ENCODE data around the gene DMGDH. TPM values are rescaled to one million over a fixed set of nuclear protein-coding genes. Genes with fewer than 3 reads are reported as not detected.

DMGDH gene
- total RNA-seq: 1.1 and 2.4 TPM in 2 replicates
- long read RNA-seq, partial matches to known transcripts: 2 of 14 reads
- long read RNA-seq, other reads (novel, unspliced or antisense): 11 of 14 reads

GRCh38 chr5:79069488-79070349 lies at the start of gene DMGDH, which contains the start of gene BHMT2:
Gene DMGDH, minus strand, starts transcription at chr5:79069674. Its CDS starts 54 bp downstream, at chr5:79069620.
Gene BHMT2, plus strand, starts transcription at chr5:79069767. Its CDS starts 16 bp downstream, at chr5:79069783.
- H3K27ac Mint-ChIP-seq (ENCODE audit: unreplicated experiment): no peak within 1 kb of the TSS
- H3K36me3 Mint-ChIP-seq (ENCODE audit: unreplicated experiment): no peaks in the 10 kb centered on the region
- DNase-seq (ENCODE audit: extremely low spot score, unreplicated experiment): no peak
- H3K9me3 Mint-ChIP-seq (ENCODE audit: unreplicated experiment): peaks cover 3% of the 10 kb centered on the region
- H3K4me1 Mint-ChIP-seq (ENCODE audit: unreplicated experiment): no peaks in the 10 kb centered on the region
- no peak within 1 kb of the TSS for H3K4me3 Mint-ChIP-seq (ENCODE audit: unreplicated experiment)
- no peak for TF ChIP-seq CTCF (IDR thresholded peaks at IDR 0.05)
- peaks cover 3% of the 10 kb centered on the region for H3K27me3 Mint-ChIP-seq (ENCODE audit: unreplicated experiment)

GRCh38 chr5:79112703-79113058 lies 43.2 kb upstream of the DMGDH start:
- peaks cover 14% of the 10 kb centered on the region for H3K4me1 Mint-ChIP-seq (ENCODE audit: unreplicated experiment)
- no peak for TF ChIP-seq CTCF (IDR thresholded peaks at IDR 0.05)

GRCh38 chr5:79111960-79112702 lies 42.7 kb upstream of the DMGDH start:
- no peak for TF ChIP-seq CTCF (IDR thresholded peaks at IDR 0.05)
- H3K27ac Mint-ChIP-seq (ENCODE audit: unreplicated experiment): no peak overlapping the region
- H3K27me3 Mint-ChIP-seq (ENCODE audit: unreplicated experiment): peaks cover 90% of the 10 kb centered on the region
- peaks cover 2% of the 10 kb centered on the region for H3K36me3 Mint-ChIP-seq (ENCODE audit: unreplicated experiment)
- H3K9me3 Mint-ChIP-seq (ENCODE audit: unreplicated experiment): no peaks in the 10 kb centered on the region
- DNase-seq (ENCODE audit: extremely low spot score, unreplicated experiment): no peak
- no peak overlapping the region for H3K4me3 Mint-ChIP-seq (ENCODE audit: unreplicated experiment)
- H3K4me1 Mint-ChIP-seq (ENCODE audit: unreplicated experiment): peaks cover 15% of the 10 kb centered on the region

More at GRCh38 chr5:79112703-79113058, 43.2 kb upstream of the DMGDH start:
- no peak overlapping the region for H3K27ac Mint-ChIP-seq (ENCODE audit: unreplicated experiment)
- no peaks in the 10 kb centered on the region for H3K9me3 Mint-ChIP-seq (ENCODE audit: unreplicated experiment)
- no peak for DNase-seq (ENCODE audit: extremely low spot score, unreplicated experiment)
- peaks cover 2% of the 10 kb centered on the region for H3K36me3 Mint-ChIP-seq (ENCODE audit: unreplicated experiment)
- peaks cover 90% of the 10 kb centered on the region for H3K27me3 Mint-ChIP-seq (ENCODE audit: unreplicated experiment)
- no peak overlapping the region for H3K4me3 Mint-ChIP-seq (ENCODE audit: unreplicated experiment)

- Mint-ChIP-seq H3K36me3 (ENCODE audit: unreplicated experiment) (peaks cover 2% of the 10 kb centered on the region), H3K4me3 (ENCODE audit: unreplicated experiment) (no peak within 1 kb of the TSS), H3K27me3 (ENCODE audit: unreplicated experiment) (peaks cover 90% of the 10 kb centered on the region), H3K9me3 (ENCODE audit: unreplicated experiment) (no peaks in the 10 kb centered on the region), H3K4me1 (ENCODE audit: unreplicated experiment) (peaks cover 16% of the 10 kb centered on the region), H3K27ac (ENCODE audit: unreplicated experiment) (no peak within 1 kb of the TSS)
- DNase-seq (ENCODE audit: extremely low spot score, unreplicated experiment): no peak
- no peak for TF ChIP-seq CTCF (IDR thresholded peaks at IDR 0.05)
Measured at GRCh38 chr5:79111387-79111959, 42.0 kb upstream of the DMGDH start, which contains the start of gene BHMT. Gene BHMT, plus strand, starts transcription at chr5:79111809. Its CDS starts 77 bp downstream, at chr5:79111886.

All from osteocyte (in vitro differentiated cells).